Activated CD4-positive, alpha-beta T cell treated with anti-CD3 and anti-CD28 coated beads, Interleukin-2, amount 50 U/mL, for 48 hours (primary cell): Measurements from ENCODE around the gene SMTNL1.
A peak's percentile ranks its signal among the peaks of the same experiment; 100 is the strongest.

Experiments used
- DNase-seq, 2 experiments: peaks; one replicate each; pipeline ENCODE4 v3.0.0-alpha.2; 2020

Gene SMTNL1

GRCh38 chr11:57546869-57547475 is 9.6 kb downstream of the SMTNL1 start:
- no peak for DNase-seq

- no peak for DNase-seq
Measured at GRCh38 chr11:57547854-57548377, 10.5 kb downstream of the SMTNL1 start.

GRCh38 chr11:57549983-57550382 is 12.6 kb downstream of the SMTNL1 start:
- DNase-seq = no peak

- no peak for DNase-seq
Measured at GRCh38 chr11:57551941-57552340, 14.5 kb downstream of the SMTNL1 start.

- DNase-seq = no peak
Measured at GRCh38 chr11:57552479-57552878, 15.1 kb downstream of the SMTNL1 start.

- no peak for DNase-seq
Measured at GRCh38 chr11:57555393-57555792, 18.0 kb downstream of the SMTNL1 start.

GRCh38 chr11:57556041-57556440 is 18.6 kb downstream of the SMTNL1 start:
- DNase-seq = no peak

- DNase-seq = no peak
Measured at GRCh38 chr11:57560146-57560545, 22.8 kb downstream of the SMTNL1 start.

- no peak for DNase-seq
Measured at GRCh38 chr11:57562596-57562995, 25.2 kb downstream of the SMTNL1 start.

GRCh38 chr11:57566005-57566904 is 28.9 kb downstream of the SMTNL1 start:
- DNase-seq = peak; percentile 16 to 24

GRCh38 chr11:57566905-57567514 is 29.6 kb downstream of the SMTNL1 start:
- DNase-seq = peak; percentile 7 to 23

- DNase-seq = peak; percentile 68 to 95
Measured at GRCh38 chr11:57567515-57568329, 30.3 kb downstream of the SMTNL1 start, which contains the start of gene UBE2L6. Gene UBE2L6 (minus strand): TSS chr11:57567672. CDS start chr11:57567611, 61 bp downstream.

GRCh38 chr11:57568330-57568766 is 31.0 kb downstream of the SMTNL1 start:
- DNase-seq = peak in 1 of 2 experiments; percentile 95

- DNase-seq = no peak
Measured at GRCh38 chr11:57571606-57572005, 34.2 kb downstream of the SMTNL1 start.

GRCh38 chr11:57574061-57574460 is 36.7 kb downstream of the SMTNL1 start:
- DNase-seq = no peak

- no peak for DNase-seq
Measured at GRCh38 chr11:57584341-57584740, 46.9 kb downstream of the SMTNL1 start.

- DNase-seq = no peak
Measured at GRCh38 chr11:57585301-57585700, 47.9 kb downstream of the SMTNL1 start.

GRCh38 chr11:57586711-57587245 is 49.4 kb downstream of the SMTNL1 start:
- no peak for DNase-seq

GRCh38 chr11:57588046-57588710 is 50.8 kb downstream of the SMTNL1 start:
- no peak for DNase-seq

- no peak for DNase-seq
Measured at GRCh38 chr11:57596266-57596885, 59.0 kb downstream of the SMTNL1 start.

- no peak for DNase-seq
Measured at GRCh38 chr11:57597461-57597915, 60.1 kb downstream of the SMTNL1 start, which contains the start of gene SERPING1. Gene SERPING1 (plus strand): TSS chr11:57597685. CDS start chr11:57598271, 586 bp downstream.
